Measurements from ENCODE around the gene ELOVL3.

GRCh38 chr10:102261196-102261595 lies 35.1 kb downstream of the ELOVL3 start:
- TF ChIP-seq EP300 (IDR thresholded peaks at IDR 0.05) (no peak), POLR2AphosphoS5 (IDR thresholded peaks at IDR 0.05) (no peak), CTCF (IDR thresholded peaks at IDR 0.05) (no peak), POLR2A (IDR thresholded peaks at IDR 0.05) (no peak)
